Measurements from ENCODE around the gene MCM3.

GRCh38 chr6:52255434-52255833, 29.1 kb downstream of the MCM3 start:
- TF ChIP-seq EP300 (IDR thresholded peaks at IDR 0.05; ENCODE audit: borderline replicate concordance in 1 of 2, low read depth in 1 of 2, low read length in 1 of 2) (no peak), RAD21 (IDR thresholded peaks at IDR 0.05; ENCODE audit: low read length) (no peak), NRF1 (IDR thresholded peaks at IDR 0.05; ENCODE audit: low read depth, low read length) (no peak), TEAD4 (IDR thresholded peaks at IDR 0.05; ENCODE audit: borderline replicate concordance, insufficient read depth) (no peak), POLR2AphosphoS5 (IDR thresholded peaks at IDR 0.05; ENCODE audit: low read depth, low read length) (no peak), PBX3 (IDR thresholded peaks at IDR 0.05) (no peak), USF1 (IDR thresholded peaks at IDR 0.05; ENCODE audit: borderline replicate concordance, low read depth) (no peak), YY1 (IDR thresholded peaks at IDR 0.05; ENCODE audit: low read depth) (no peak), REST (IDR thresholded peaks at IDR 0.05; ENCODE audit: low read depth, low read length) (no peak), FOXM1 (IDR thresholded peaks at IDR 0.05; ENCODE audit: low read depth) (no peak), EZH2phosphoT487 (IDR thresholded peaks at IDR 0.05; ENCODE audit: borderline replicate concordance, low read depth) (no peak)
- TF ChIP-seq, protein P1, sequence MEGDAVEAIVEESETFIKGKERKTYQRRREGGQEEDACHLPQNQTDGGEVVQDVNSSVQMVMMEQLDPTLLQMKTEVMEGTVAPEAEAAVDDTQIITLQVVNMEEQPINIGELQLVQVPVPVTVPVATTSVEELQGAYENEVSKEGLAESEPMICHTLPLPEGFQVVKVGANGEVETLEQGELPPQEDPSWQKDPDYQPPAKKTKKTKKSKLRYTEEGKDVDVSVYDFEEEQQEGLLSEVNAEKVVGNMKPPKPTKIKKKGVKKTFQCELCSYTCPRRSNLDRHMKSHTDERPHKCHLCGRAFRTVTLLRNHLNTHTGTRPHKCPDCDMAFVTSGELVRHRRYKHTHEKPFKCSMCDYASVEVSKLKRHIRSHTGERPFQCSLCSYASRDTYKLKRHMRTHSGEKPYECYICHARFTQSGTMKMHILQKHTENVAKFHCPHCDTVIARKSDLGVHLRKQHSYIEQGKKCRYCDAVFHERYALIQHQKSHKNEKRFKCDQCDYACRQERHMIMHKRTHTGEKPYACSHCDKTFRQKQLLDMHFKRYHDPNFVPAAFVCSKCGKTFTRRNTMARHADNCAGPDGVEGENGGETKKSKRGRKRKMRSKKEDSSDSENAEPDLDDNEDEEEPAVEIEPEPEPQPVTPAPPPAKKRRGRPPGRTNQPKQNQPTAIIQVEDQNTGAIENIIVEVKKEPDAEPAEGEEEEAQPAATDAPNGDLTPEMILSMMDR (IDR thresholded peaks at IDR 0.05) = no peak
- TF ChIP-seq, protein P2, sequence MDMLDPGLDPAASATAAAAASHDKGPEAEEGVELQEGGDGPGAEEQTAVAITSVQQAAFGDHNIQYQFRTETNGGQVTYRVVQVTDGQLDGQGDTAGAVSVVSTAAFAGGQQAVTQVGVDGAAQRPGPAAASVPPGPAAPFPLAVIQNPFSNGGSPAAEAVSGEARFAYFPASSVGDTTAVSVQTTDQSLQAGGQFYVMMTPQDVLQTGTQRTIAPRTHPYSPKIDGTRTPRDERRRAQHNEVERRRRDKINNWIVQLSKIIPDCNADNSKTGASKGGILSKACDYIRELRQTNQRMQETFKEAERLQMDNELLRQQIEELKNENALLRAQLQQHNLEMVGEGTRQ (IDR thresholded peaks at IDR 0.05; ENCODE audit: borderline replicate concordance, low read depth, low read length) = no peak

Data from SK-N-SH (cell line).